Caco-2 (cell line): ENCODE results near the gene CRB2. TPM values are rescaled to one million over a fixed set of nuclear protein-coding genes. Genes with fewer than 3 reads are reported as not detected.

Source experiments
- BruUV-seq: library from RNA; stranded (reverse); fragments of 400-500 nt; replicated peaks from 2 replicates; lab custom pipeline; 2021; lab: Mats Ljungman, UMichigan
- CTCF ChIA-PET: fragments of 300-600 bp; sonication (Branson Sonifier 250); formaldehyde crosslinking; loops from one replicate; lab custom pipeline; 2022; ENCODE audit warnings: antibody characterized with exemption; lab: Charles Lee
- POLR2A ChIA-PET: fragments of 300-600 bp; sonication (Branson Sonifier 250); formaldehyde crosslinking; loops from one replicate; lab custom pipeline; 2022; ENCODE audit warnings: antibody characterized with exemption; lab: Charles Lee
- DNase-seq, 2 experiments: peaks; one replicate each; pipeline versions ENCODE4 v3.0.0 to v3.0.0-alpha.2; 2020 to 2022
- H3K27me3 ChIP-seq: replicated peaks from 2 replicates; pipeline ENCODE4 v1.6.0; 2011; ENCODE audit warnings: low read length; ENCODE audit not compliant: control insufficient read depth, insufficient read depth
- H3K36me3 ChIP-seq: 2 replicates; pipeline ENCODE4 v1.5.1; 2011; ENCODE audit warnings: low read length; ENCODE audit not compliant: control insufficient read depth, insufficient read depth
- H3K4me1 ChIP-seq: fragments of 250-450 bp; sonication (Bioruptor Pico); 2 replicates; pipeline ENCODE4 v1.5.1; 2020; ENCODE audit warnings: mild to moderate bottlenecking
- H3K4me3 ChIP-seq: 2 replicates; pipeline ENCODE4 v1.5.1; 2011; ENCODE audit warnings: low read depth, mild to moderate bottlenecking, control low read depth, low read length
- H3K9me3 ChIP-seq: fragments of 250-450 bp; sonication (Bioruptor Pico); 2 replicates; pipeline ENCODE4 v1.5.1; 2020; ENCODE audit warnings: mild to moderate bottlenecking, moderate library complexity
- H3K27ac Mint-ChIP-seq: one replicate; pipeline ENCODE4 v1.8.0; 2022; ENCODE audit warnings: mixed read lengths; ENCODE audit not compliant: unreplicated experiment
- H3K27me3 Mint-ChIP-seq: one replicate; pipeline ENCODE4 v1.8.0; 2022; ENCODE audit warnings: mixed read lengths; ENCODE audit not compliant: insufficient read depth, unreplicated experiment
- H3K36me3 Mint-ChIP-seq: one replicate; pipeline ENCODE4 v1.8.0; 2022; ENCODE audit warnings: mild to moderate bottlenecking, mixed read lengths; ENCODE audit not compliant: insufficient read depth, unreplicated experiment
- H3K4me1 Mint-ChIP-seq: one replicate; pipeline ENCODE4 v1.8.0; 2022; ENCODE audit warnings: low read depth, mixed read lengths; ENCODE audit not compliant: unreplicated experiment
- H3K4me3 Mint-ChIP-seq: one replicate; pipeline ENCODE4 v1.8.0; 2022; ENCODE audit warnings: mild to moderate bottlenecking, moderate library complexity, mixed read lengths; ENCODE audit not compliant: unreplicated experiment
- H3K9me3 Mint-ChIP-seq: one replicate; pipeline ENCODE4 v1.8.0; 2022; ENCODE audit warnings: mixed read lengths; ENCODE audit not compliant: unreplicated experiment
- intact Hi-C: fragments of 100-400 bp; cut with micrococcal nuclease; formaldehyde crosslinking; loops from one replicate; pipeline ENCODE4 v1.10.0; 2022; ENCODE audit not compliant: unreplicated experiment
- microRNA-seq: library from miRNA; unstranded; fragments of <30 nt; microRNA quantifications from one replicate; pipeline ENCODE4 v1.2.0, GENCODE V29; 2022
- total RNA-seq: library from RNA; stranded (reverse); gene quantifications from 2 replicates; pipeline ENCODE4 v1.2.3, GENCODE V29; 2022
- TF ChIP-seq, protein P1 (sequence below), 2 experiments: fragments of 200-600 bp in 1 of 2; IDR thresholded peaks; 1 replicate in 1 of 2; 2 replicates in 1 of 2; pipeline versions ENCODE4 v1.5.1 to v1.8.0; 2011 to 2022; ENCODE audit warnings: antibody characterized with exemption in 1 of 2, control low read depth in 1 of 2, inconsistent platforms in 1 of 2, low read depth in 1 of 2, low read length in 1 of 2, mild to moderate bottlenecking in 1 of 2, moderate library complexity in 1 of 2; ENCODE audit not compliant: insufficient read depth in 1 of 2, severe bottlenecking in 1 of 2, unreplicated experiment in 1 of 2

CRB2 gene
- total RNA-seq, 1 experiment from 2014 or later = 0.34 TPM

DNA sequence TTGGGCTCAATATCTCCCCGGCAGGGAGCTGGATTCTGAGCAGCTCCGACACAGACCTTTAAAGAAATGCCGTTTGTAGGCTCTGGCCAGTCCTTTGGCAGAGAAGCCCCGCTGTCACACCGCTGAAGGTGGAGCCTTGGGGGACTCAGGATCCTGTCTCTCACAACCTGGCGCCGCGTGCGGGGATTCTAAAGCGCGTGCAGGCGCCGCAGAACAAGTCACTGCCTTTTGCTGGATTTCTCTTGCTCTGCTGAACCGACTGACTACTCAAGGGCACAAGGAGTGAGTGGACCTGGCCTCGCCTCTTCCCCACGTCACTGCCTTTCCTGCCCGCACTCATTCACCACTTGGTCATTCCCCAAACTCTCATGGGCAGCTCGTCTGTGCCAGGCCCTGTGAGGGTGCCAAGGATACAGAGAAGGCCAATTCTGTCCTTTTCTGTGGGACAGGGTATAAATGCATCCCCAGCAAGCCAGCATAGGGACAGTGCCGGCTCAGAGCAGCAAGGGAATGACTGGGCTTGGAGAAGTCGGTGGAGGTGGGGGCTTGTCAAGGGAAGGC lies 69.3 kb downstream of the CRB2 start:
- Histone ChIP-seq H3K27me3 (no peaks in the 10 kb centered on the region), H3K4me3 (no peak overlapping the region), H3K4me1 (no peaks in the 10 kb centered on the region), H3K36me3 (no peaks in the 10 kb centered on the region; the same call in 1 of the 2 replicates), H3K9me3 (no peaks in the 10 kb centered on the region)
- Mint-ChIP-seq H3K27ac (no peak overlapping the region), H3K27me3 (no peaks in the 10 kb centered on the region), H3K36me3 (peaks cover 24% of the 10 kb centered on the region), H3K9me3 (no peaks in the 10 kb centered on the region), H3K4me1 (peaks cover 6% of the 10 kb centered on the region), H3K4me3 (no peak overlapping the region)
- no TSS peak for BruUV-seq
- TF ChIP-seq, protein P1, sequence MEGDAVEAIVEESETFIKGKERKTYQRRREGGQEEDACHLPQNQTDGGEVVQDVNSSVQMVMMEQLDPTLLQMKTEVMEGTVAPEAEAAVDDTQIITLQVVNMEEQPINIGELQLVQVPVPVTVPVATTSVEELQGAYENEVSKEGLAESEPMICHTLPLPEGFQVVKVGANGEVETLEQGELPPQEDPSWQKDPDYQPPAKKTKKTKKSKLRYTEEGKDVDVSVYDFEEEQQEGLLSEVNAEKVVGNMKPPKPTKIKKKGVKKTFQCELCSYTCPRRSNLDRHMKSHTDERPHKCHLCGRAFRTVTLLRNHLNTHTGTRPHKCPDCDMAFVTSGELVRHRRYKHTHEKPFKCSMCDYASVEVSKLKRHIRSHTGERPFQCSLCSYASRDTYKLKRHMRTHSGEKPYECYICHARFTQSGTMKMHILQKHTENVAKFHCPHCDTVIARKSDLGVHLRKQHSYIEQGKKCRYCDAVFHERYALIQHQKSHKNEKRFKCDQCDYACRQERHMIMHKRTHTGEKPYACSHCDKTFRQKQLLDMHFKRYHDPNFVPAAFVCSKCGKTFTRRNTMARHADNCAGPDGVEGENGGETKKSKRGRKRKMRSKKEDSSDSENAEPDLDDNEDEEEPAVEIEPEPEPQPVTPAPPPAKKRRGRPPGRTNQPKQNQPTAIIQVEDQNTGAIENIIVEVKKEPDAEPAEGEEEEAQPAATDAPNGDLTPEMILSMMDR (IDR thresholded peaks at IDR 0.05; ENCODE audit: insufficient read depth in 1 of 2, low read depth in 1 of 2, low read length in 1 of 2, severe bottlenecking in 1 of 2, unreplicated experiment in 1 of 2) = no peak
- intact Hi-C loops = no loop called here
- DNase-seq = no peak
- POLR2A ChIA-PET = no interaction called here
- CTCF ChIA-PET = no interaction called here

DNA sequence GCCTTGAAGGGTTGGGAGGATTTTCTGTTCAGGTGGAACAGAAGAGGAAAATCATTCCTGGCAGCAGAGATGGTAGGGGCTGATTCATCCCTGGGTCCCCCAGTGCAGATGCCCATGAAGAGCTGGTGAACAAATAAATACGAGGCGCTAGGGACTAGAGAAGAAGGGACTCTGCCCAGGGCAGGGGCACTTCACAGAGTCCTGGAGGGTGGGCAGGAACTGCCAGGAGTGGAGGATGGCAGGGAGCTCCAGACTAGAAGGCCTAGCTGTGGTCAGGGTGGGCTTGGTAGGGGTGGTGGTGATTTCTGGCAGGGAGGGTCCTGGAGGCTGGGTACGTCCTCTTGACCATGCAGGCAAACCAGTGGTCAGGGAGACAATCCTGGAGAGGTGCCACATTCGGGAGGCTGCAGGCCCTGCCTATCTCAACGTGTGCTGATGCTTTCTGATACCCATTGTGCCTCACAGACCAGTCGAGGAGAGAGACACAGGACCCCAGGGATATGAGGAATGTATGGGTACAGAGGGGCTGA lies 69.9 kb downstream of the CRB2 start:
- Histone ChIP-seq H3K36me3 (no peaks in the 10 kb centered on the region; the same call in 1 of the 2 replicates), H3K27me3 (no peaks in the 10 kb centered on the region), H3K9me3 (no peaks in the 10 kb centered on the region), H3K4me3 (no peak overlapping the region), H3K4me1 (no peaks in the 10 kb centered on the region)
- peaks cover 24% of the 10 kb centered on the region for H3K36me3 Mint-ChIP-seq
- BruUV-seq = no TSS peak
- DNase-seq = no peak
- POLR2A ChIA-PET = no interaction called here
- CTCF ChIA-PET = interaction anchor here (1.0 to 1.1 kb wide), 2 partner anchors 24 to 71 kb away, joined by 3 read pairs; no protein-coding TSS in a partner anchor
- peaks cover 6% of the 10 kb centered on the region for H3K4me1 Mint-ChIP-seq
- no peaks in the 10 kb centered on the region for H3K9me3 Mint-ChIP-seq
- no peaks in the 10 kb centered on the region for H3K27me3 Mint-ChIP-seq
- no peak overlapping the region for H3K4me3 Mint-ChIP-seq
- H3K27ac Mint-ChIP-seq = no peak overlapping the region
- TF ChIP-seq, protein P1 (IDR thresholded peaks at IDR 0.05; ENCODE audit: insufficient read depth in 1 of 2, low read depth in 1 of 2, low read length in 1 of 2, severe bottlenecking in 1 of 2, unreplicated experiment in 1 of 2) = no peak
- intact Hi-C loops = no loop called here

DNA sequence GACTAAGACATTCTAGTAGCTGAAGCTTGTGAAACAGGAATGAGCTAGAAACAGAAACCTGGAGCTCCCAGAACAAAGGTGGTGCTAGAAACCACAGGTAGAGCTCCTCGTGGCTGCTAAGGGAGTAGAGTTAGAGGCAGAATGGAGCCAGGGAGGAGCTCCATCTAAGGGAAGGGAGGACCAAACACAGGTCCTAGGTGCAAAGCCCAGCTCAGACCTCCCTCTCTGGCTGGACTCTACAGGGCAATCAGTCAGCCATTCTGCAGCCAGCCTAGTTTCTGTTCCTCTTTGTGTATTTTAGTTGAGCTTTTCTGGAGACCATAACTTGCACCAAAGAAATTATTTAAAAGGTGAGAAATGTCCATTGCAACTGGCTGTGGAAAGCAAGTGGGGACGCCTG lies 70.4 kb downstream of the CRB2 start:
- DNase-seq = peak in 1 of 2 experiments; percentile 25
- intact Hi-C loops = no loop called here
- Mint-ChIP-seq H3K27ac (no peak overlapping the region), H3K36me3 (peaks cover 28% of the 10 kb centered on the region), H3K9me3 (no peaks in the 10 kb centered on the region), H3K27me3 (no peaks in the 10 kb centered on the region), H3K4me1 (peaks cover 6% of the 10 kb centered on the region), H3K4me3 (no peak overlapping the region)
- TF ChIP-seq, protein P1 (IDR thresholded peaks at IDR 0.05; ENCODE audit: insufficient read depth in 1 of 2, low read depth in 1 of 2, low read length in 1 of 2, severe bottlenecking in 1 of 2, unreplicated experiment in 1 of 2) = no peak
- no peaks in the 10 kb centered on the region for H3K27me3 ChIP-seq
- no peaks in the 10 kb centered on the region for H3K4me1 ChIP-seq
- no peaks in the 10 kb centered on the region; the same call in 1 of the 2 replicates for H3K36me3 ChIP-seq
- no peaks in the 10 kb centered on the region for H3K9me3 ChIP-seq
- POLR2A ChIA-PET = no interaction called here
- no peak overlapping the region for H3K4me3 ChIP-seq
- BruUV-seq = no TSS peak
- CTCF ChIA-PET = interaction anchor here (1.0 to 1.1 kb wide), 2 partner anchors 24 to 72 kb away, joined by 3 read pairs; no protein-coding TSS in a partner anchor

Small RNAs within 50 kb of the gene (microRNA-seq; reads per million reads assigned to microRNA genes)
- gene MIR601 = not detected

Other genes with a start within 250 kb of the CRB2 start
- 41.2 and 43.5 TPM in 2 replicates for gene STRBP, start 87.6 kb upstream of the CRB2 start, total RNA-seq